ENCODE measurements around the gene NLRP2B.
"Not testable (repeated sequence)": the region's sequence is repeated elsewhere in the genome, so short reads cannot be mapped to it uniquely, and the experiment has no call there.

Gene NLRP2B

GRCh38 chrX:57680160-57680559, at the start of gene NLRP2B:
TSS of gene NLRP2B (minus strand) at chrX:57680260.
- DNase-seq = no peak

GRCh38 chrX:57725995-57726394, 45.9 kb upstream of the NLRP2B start:
- DNase-seq = not testable (repeated sequence)

GRCh38 chrX:57681341-57681740, 1.3 kb upstream of the NLRP2B start:
- no peak for DNase-seq

- DNase-seq = no peak
Measured at GRCh38 chrX:57678686-57679428, 1.2 kb downstream of the NLRP2B start.

GRCh38 chrX:57677132-57677858, 2.8 kb downstream of the NLRP2B start:
- DNase-seq = no peak

- DNase-seq = no peak
Measured at GRCh38 chrX:57675320-57675719, 4.7 kb downstream of the NLRP2B start.

GRCh38 chrX:57674861-57675260, 5.2 kb downstream of the NLRP2B start:
- DNase-seq = no peak

- no peak for DNase-seq
Measured at GRCh38 chrX:57669961-57670360, 10.1 kb downstream of the NLRP2B start.

- no peak for DNase-seq
Measured at GRCh38 chrX:57667010-57667409, 13.1 kb downstream of the NLRP2B start.

- no peak for DNase-seq
Measured at GRCh38 chrX:57655065-57655464, 25.0 kb downstream of the NLRP2B start.

GRCh38 chrX:57652705-57653104, 27.4 kb downstream of the NLRP2B start:
- no peak for DNase-seq

- no peak for DNase-seq
Measured at GRCh38 chrX:57651169-57651919, 28.7 kb downstream of the NLRP2B start.

- no peak for DNase-seq
Measured at GRCh38 chrX:57647020-57647419, 33.0 kb downstream of the NLRP2B start.

GRCh38 chrX:57643698-57644097, 36.4 kb downstream of the NLRP2B start:
- no peak for DNase-seq

GRCh38 chrX:57641338-57641737, 38.7 kb downstream of the NLRP2B start:
- no peak for DNase-seq

GRCh38 chrX:57640674-57641016, 39.4 kb downstream of the NLRP2B start:
- DNase-seq = no peak

GRCh38 chrX:57629438-57629837, 50.6 kb downstream of the NLRP2B start:
- DNase-seq = not testable (repeated sequence)
